ENCODE results near the gene SKIDA1. TPM values are rescaled to one million over a fixed set of nuclear protein-coding genes. Genes with fewer than 3 reads are reported as not detected.

SKIDA1 gene
- total RNA-seq, 1 experiment from 2014 or later, result 10.4 TPM

- no peak overlapping the region for H3K4me3 ChIP-seq (ENCODE audit: insufficient read depth, low read depth, low read length)
- peaks cover 14% of the 10 kb centered on the region; the same call in 1 of the 2 replicates for H3K27me3 ChIP-seq (ENCODE audit: control insufficient read depth, insufficient read depth, low read length)
- DNase-seq, result no peak
- H3K36me3 ChIP-seq (replicated peaks; ENCODE audit: control insufficient read depth, insufficient read depth, low read length), result no peaks in the 10 kb centered on the region
Measured at GRCh38 chr10:21523557-21524008, 1.9 kb downstream of the SKIDA1 start.

- H3K4me3 ChIP-seq (ENCODE audit: insufficient read depth, low read depth, low read length), result no peak overlapping the region
- H3K36me3 ChIP-seq (replicated peaks; ENCODE audit: control insufficient read depth, insufficient read depth, low read length), result no peaks in the 10 kb centered on the region
- DNase-seq, result no peak
- H3K27me3 ChIP-seq (ENCODE audit: control insufficient read depth, insufficient read depth, low read length), result peaks cover 17% of the 10 kb centered on the region; the same call in 1 of the 2 replicates
Measured at GRCh38 chr10:21522631-21523406, 2.7 kb downstream of the SKIDA1 start.

- H3K36me3 ChIP-seq (replicated peaks; ENCODE audit: control insufficient read depth, insufficient read depth, low read length), result no peaks in the 10 kb centered on the region
- peaks cover 21% of the 10 kb centered on the region; the same call in 1 of the 2 replicates for H3K27me3 ChIP-seq (ENCODE audit: control insufficient read depth, insufficient read depth, low read length)
- DNase-seq, result no peak
- no peak overlapping the region for H3K4me3 ChIP-seq (ENCODE audit: insufficient read depth, low read depth, low read length)
Measured at GRCh38 chr10:21521751-21522533, 3.5 kb downstream of the SKIDA1 start.

GRCh38 chr10:21520949-21521348 lies 4.5 kb downstream of the SKIDA1 start:
- Histone ChIP-seq H3K4me3 (ENCODE audit: insufficient read depth, low read depth, low read length) (no peak overlapping the region), H3K27me3 (ENCODE audit: control insufficient read depth, insufficient read depth, low read length) (peaks cover 24% of the 10 kb centered on the region; the same call in 1 of the 2 replicates), H3K36me3 (replicated peaks; ENCODE audit: control insufficient read depth, insufficient read depth, low read length) (no peaks in the 10 kb centered on the region)
- DNase-seq, result no peak

DNA sequence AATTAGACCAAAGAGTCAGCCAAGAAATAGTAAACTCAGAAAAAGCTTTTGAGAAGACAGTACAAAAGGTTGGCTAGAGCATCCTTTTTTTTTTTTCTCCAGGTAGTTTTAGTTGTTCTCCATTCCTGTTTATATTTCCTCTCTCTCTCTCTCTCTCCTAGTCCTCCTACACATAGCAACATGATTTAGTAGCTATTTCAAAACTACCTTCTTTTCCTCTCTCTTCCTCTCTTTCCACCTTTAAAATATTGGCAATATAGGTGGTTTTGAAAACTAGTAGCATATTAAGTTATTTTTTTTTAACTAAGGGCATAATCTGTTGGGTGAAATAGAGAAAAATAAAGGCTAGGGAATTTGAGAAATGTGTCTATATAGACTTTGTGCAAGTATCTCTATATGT lies 5.0 kb downstream of the SKIDA1 start:
- no peak overlapping the region for H3K4me3 ChIP-seq (ENCODE audit: insufficient read depth, low read depth, low read length)
- H3K27me3 ChIP-seq (ENCODE audit: control insufficient read depth, insufficient read depth, low read length), result peaks cover 26% of the 10 kb centered on the region; the same call in 1 of the 2 replicates
- no peaks in the 10 kb centered on the region for H3K36me3 ChIP-seq (replicated peaks; ENCODE audit: control insufficient read depth, insufficient read depth, low read length)
- DNase-seq, result no peak

DNA sequence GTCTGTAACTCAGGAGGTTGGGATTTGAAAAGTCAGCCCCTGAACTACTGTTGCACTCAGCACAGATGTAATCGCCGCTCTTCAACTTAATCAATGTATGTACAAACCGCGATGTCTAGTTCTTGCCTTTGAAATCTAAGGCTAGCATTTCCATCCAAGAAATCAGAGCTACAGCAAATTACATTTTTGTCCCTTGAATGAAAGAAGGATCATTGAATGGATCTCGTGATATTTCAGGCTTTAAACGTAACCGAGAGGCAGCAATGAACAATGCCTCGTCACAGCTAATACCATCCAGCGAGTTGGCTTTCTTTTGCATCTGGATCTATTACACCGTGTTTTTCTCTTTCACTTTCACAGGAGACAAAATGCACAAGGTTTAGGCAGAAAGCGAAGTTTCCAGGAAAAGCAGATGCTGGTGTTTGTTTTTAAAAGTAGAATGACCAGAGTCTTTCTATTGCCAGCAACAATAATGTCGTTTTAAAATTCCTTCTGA lies 5.5 kb downstream of the SKIDA1 start:
- no peaks in the 10 kb centered on the region for H3K36me3 ChIP-seq (replicated peaks; ENCODE audit: control insufficient read depth, insufficient read depth, low read length)
- peak overlapping the region; percentile 16 for H3K4me3 ChIP-seq (ENCODE audit: insufficient read depth, low read depth, low read length)
- DNase-seq, result no peak
- peaks cover 32% of the 10 kb centered on the region; the same call in 1 of the 2 replicates for H3K27me3 ChIP-seq (ENCODE audit: control insufficient read depth, insufficient read depth, low read length)

DNA sequence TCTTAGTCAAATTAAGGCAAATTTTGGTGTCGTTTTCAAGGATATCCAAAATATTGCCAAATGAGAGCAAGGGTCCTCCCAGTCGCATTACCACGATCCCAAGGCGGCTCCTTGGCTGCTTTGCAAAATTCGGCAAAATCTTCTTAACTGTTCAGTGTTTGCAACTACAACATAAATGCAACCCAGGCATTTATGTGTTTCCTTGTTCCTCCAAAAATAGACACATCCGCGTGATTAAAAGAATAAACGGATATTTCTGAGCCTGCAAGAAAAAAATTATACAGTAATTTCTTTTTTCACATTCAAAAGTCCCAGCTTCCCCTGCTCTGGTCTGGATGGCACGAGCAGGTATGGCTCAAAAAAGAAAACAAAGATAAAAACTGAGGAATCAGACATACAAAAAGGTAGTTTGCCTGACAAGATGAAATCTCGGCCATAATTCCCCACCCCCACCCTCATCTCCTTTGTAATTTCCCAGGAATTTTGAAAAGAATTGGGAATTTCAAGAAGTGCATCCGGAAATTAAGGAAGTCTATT lies 6.0 kb downstream of the SKIDA1 start:
- H3K4me3 ChIP-seq (ENCODE audit: insufficient read depth, low read depth, low read length), result peak overlapping the region; percentile 55; the same call in 1 of the 2 replicates
- peaks cover 36% of the 10 kb centered on the region; the same call in 1 of the 2 replicates for H3K27me3 ChIP-seq (ENCODE audit: control insufficient read depth, insufficient read depth, low read length)
- H3K36me3 ChIP-seq (replicated peaks; ENCODE audit: control insufficient read depth, insufficient read depth, low read length), result no peaks in the 10 kb centered on the region
- DNase-seq, result no peak

- no peak for DNase-seq
- Histone ChIP-seq H3K36me3 (replicated peaks; ENCODE audit: control insufficient read depth, insufficient read depth, low read length) (no peaks in the 10 kb centered on the region), H3K4me3 (ENCODE audit: insufficient read depth, low read depth, low read length) (peak overlapping the region; percentile 55), H3K27me3 (ENCODE audit: control insufficient read depth, insufficient read depth, low read length) (peaks cover 37% of the 10 kb centered on the region; the same call in 1 of the 2 replicates)
Measured at GRCh38 chr10:21518641-21519396, 6.7 kb downstream of the SKIDA1 start.

- no peak for DNase-seq
- Histone ChIP-seq H3K36me3 (replicated peaks; ENCODE audit: control insufficient read depth, insufficient read depth, low read length) (no peaks in the 10 kb centered on the region), H3K27me3 (ENCODE audit: control insufficient read depth, insufficient read depth, low read length) (peaks cover 37% of the 10 kb centered on the region; the same call in 1 of the 2 replicates), H3K4me3 (ENCODE audit: insufficient read depth, low read depth, low read length) (peak overlapping the region; percentile 55)
Measured at GRCh38 chr10:21518149-21518640, 7.3 kb downstream of the SKIDA1 start.

GRCh38 chr10:21517134-21518031 lies 8.1 kb downstream of the SKIDA1 start:
- H3K27me3 ChIP-seq (ENCODE audit: control insufficient read depth, insufficient read depth, low read length), result peaks cover 37% of the 10 kb centered on the region; the same call in 1 of the 2 replicates
- DNase-seq, result peak; percentile 89

DNA sequence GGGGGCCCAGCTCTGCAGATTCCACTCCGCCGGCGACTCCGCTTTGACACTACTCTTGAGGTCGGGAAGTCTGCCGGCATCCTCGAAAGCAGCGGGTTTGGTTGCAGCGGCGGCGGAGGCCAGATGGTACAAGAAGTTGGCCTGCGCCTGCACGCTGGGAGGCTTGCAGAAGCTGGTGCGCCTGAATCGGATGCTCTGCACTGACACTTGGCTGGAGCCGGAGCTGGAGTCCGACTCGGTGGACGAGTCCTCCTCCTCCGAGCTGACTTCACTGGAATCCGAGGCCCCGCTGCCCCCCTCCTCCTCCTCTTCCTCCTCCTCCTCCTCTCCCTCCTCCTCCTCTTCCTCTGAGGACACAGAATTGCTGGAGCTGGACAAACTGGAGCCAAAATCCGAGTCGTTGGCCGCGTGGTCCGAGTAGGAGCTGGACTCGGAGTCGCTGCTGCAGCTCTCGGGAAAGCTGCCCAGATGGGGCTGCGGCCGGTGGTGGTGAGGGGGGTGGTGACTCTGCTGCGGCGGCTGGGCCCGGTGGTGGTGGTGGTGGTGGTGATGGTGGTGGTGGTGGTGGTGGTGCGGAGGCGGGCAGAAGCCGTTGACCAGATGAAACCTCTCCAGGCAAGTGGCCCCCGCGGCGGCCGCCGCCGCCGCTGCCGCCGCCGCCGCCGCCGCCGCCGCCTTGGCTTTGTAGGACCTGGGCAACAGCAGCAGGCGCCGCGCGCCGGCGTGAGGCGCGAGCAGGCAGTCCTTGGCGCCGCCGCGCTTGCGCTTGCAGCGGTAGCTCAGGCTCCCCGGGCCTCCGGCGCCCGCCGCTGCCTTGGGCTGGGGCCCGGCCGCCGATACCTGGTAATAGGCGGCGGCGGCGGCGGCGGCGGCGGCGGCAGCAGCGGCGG lies 9.0 kb downstream of the SKIDA1 start:
- H3K36me3 ChIP-seq (replicated peaks; ENCODE audit: control insufficient read depth, insufficient read depth, low read length), result no peaks in the 10 kb centered on the region
- peaks cover 37% of the 10 kb centered on the region; the same call in 1 of the 2 replicates for H3K27me3 ChIP-seq (ENCODE audit: control insufficient read depth, insufficient read depth, low read length)
- peak; percentile 73 for DNase-seq
- H3K4me3 ChIP-seq (ENCODE audit: insufficient read depth, low read depth, low read length), result peak overlapping the region; percentile 55

More at GRCh38 chr10:21517134-21518031, 8.1 kb downstream of the SKIDA1 start:
- Histone ChIP-seq H3K36me3 (replicated peaks; ENCODE audit: control insufficient read depth, insufficient read depth, low read length) (no peaks in the 10 kb centered on the region), H3K4me3 (ENCODE audit: insufficient read depth, low read depth, low read length) (peak overlapping the region; percentile 55)
